ENCODE results near the gene IPO9.
A peak's percentile ranks its signal among the peaks of the same experiment; 100 is the strongest.

DNA sequence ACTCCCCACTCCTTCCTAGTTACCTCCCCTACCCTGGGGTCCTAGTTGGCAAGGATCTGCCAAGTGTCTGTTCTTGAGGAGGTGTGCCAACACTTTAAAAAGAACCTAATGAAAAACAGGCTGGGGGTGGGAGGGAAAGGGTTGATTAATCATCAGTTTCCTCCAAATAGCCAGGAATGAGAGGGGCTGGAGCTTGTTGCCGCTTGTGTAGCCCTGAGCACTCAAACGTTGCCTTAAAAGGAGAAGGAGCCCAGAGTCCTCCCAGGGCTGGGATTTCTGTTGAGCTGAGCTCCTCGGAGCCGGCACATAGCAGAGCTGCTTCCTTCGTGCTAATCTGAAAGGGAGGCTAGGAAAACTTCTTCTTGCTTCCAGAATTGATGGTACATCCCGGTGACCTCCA is 75.6 kb downstream of the IPO9 start:
- no peak for TF ChIP-seq CTCF (IDR thresholded peaks at IDR 0.05)
- TF ChIP-seq POLR2A (IDR thresholded peaks at IDR 0.05), result peak; percentile 22
- TF ChIP-seq EP300 (IDR thresholded peaks at IDR 0.05; ENCODE audit: low read depth), result no peak
- peak in 2 of 3 donors; percentile 57 to 59 for TF ChIP-seq POLR2AphosphoS5 (IDR thresholded peaks at IDR 0.05)
